GM23338 (cell line): ENCODE data around the gene TSBP1. TPM values are rescaled to one million over a fixed set of nuclear protein-coding genes. Genes with fewer than 3 reads are reported as not detected.

ENCODE experiments used
- polyA plus RNA-seq: library from polyadenylated mRNA; unstranded; fragments of >200 nt; fragmentation: Nextera tagmentation; extraction: Ambion mirVana; gene quantifications from 2 replicates; pipeline ENCODE4 v1.2.1, GENCODE V29; 2016
- small RNA-seq: library from RNA; depleted of rRNA; stranded (forward); fragments of <200 nt; gene quantifications from one replicate; pipeline ENCODE3, GENCODE V24; 2014; ENCODE audit warnings: low replicate concordance
- total RNA-seq: library from RNA; depleted of rRNA; stranded (reverse); fragments of >200 nt; shearing (Covaris generic); gene quantifications from 2 replicates; pipeline ENCODE4 v1.2.3, GENCODE V29; 2014; rRNA removed

The TSBP1 gene
- total and polyA plus RNA-seq, 2 experiments from 2014 or later = 0.15 TPM; not detected in 1

Small RNA genes within 50 kb of the gene (small RNA-seq; reads per million reads assigned to genes)
- gene RNU6-603P = not detected

Other genes with a start within 250 kb of the TSBP1 start
- 21.7 and 24.9 TPM in 2 replicates for gene ATF6B, start 243.7 kb downstream of the TSBP1 start, total RNA-seq
- gene ATF6B, start 243.7 kb downstream of the TSBP1 start, polyA plus RNA-seq = 25.9 and 26.1 TPM in 2 replicates
- 6.4 and 7.5 TPM in 2 replicates for gene FKBPL, start 241.6 kb downstream of the TSBP1 start, total RNA-seq
- 7.6 and 9.6 TPM in 2 replicates for gene FKBPL, start 241.6 kb downstream of the TSBP1 start, polyA plus RNA-seq
- gene PRRT1, start 220.0 kb downstream of the TSBP1 start, total RNA-seq = 1.2 TPM in 1 of 2 replicates, not detected in the other
- gene PRRT1, start 220.0 kb downstream of the TSBP1 start, polyA plus RNA-seq = 1.7 and 2.7 TPM in 2 replicates
- 12.5 and 20.6 TPM in 2 replicates for gene PPT2, start 217.8 kb downstream of the TSBP1 start, total RNA-seq
- gene PPT2, start 217.8 kb downstream of the TSBP1 start, polyA plus RNA-seq = 8.9 and 10.1 TPM in 2 replicates
- gene EGFL8, start 207.3 kb downstream of the TSBP1 start, total RNA-seq = 4.7 and 6.1 TPM in 2 replicates
- gene EGFL8, start 207.3 kb downstream of the TSBP1 start, polyA plus RNA-seq = 5.4 and 7.4 TPM in 2 replicates
- gene AGPAT1, start 195.8 kb downstream of the TSBP1 start, total RNA-seq = 58.8 and 82.1 TPM in 2 replicates
- gene AGPAT1, start 195.8 kb downstream of the TSBP1 start, polyA plus RNA-seq = 39.5 and 39.8 TPM in 2 replicates
- gene RNF5, start 193.5 kb downstream of the TSBP1 start, total RNA-seq = 119 and 127 TPM in 2 replicates
- gene RNF5, start 193.5 kb downstream of the TSBP1 start, polyA plus RNA-seq = 164 and 173 TPM in 2 replicates
- 2.0 and 2.3 TPM in 2 replicates for gene AGER, start 187.7 kb downstream of the TSBP1 start, total RNA-seq
- 3.4 and 5.0 TPM in 2 replicates for gene AGER, start 187.7 kb downstream of the TSBP1 start, polyA plus RNA-seq
- 89.4 and 111 TPM in 2 replicates for gene PBX2, start 181.7 kb downstream of the TSBP1 start, total RNA-seq
- gene PBX2, start 181.7 kb downstream of the TSBP1 start, polyA plus RNA-seq = 7.2 and 8.5 TPM in 2 replicates
- 4.7 and 7.8 TPM in 2 replicates for gene GPSM3, start 179.3 kb downstream of the TSBP1 start, total RNA-seq
- 5.5 and 5.9 TPM in 2 replicates for gene GPSM3, start 179.3 kb downstream of the TSBP1 start, polyA plus RNA-seq
- gene NOTCH4, start 147.8 kb downstream of the TSBP1 start, total RNA-seq = 2.8 and 3.5 TPM in 2 replicates
- 2.6 and 2.7 TPM in 2 replicates for gene NOTCH4, start 147.8 kb downstream of the TSBP1 start, polyA plus RNA-seq
- gene BTNL2, start 35.3 kb upstream of the TSBP1 start, total RNA-seq = not detected in 2 replicates
- gene BTNL2, start 35.3 kb upstream of the TSBP1 start, polyA plus RNA-seq = not detected in 2 replicates
- 4.4 and 6.9 TPM in 2 replicates for gene HLA-DRA, start 68.0 kb upstream of the TSBP1 start, total RNA-seq
- 7.7 and 10.5 TPM in 2 replicates for gene HLA-DRA, start 68.0 kb upstream of the TSBP1 start, polyA plus RNA-seq
- gene HLA-DRB5, start 158.4 kb upstream of the TSBP1 start, total RNA-seq = not detected in 2 replicates
- gene HLA-DRB5, start 158.4 kb upstream of the TSBP1 start, polyA plus RNA-seq = not detected in 2 replicates
- 0.38 and 0.74 TPM in 2 replicates for gene HLA-DRB1, start 217.9 kb upstream of the TSBP1 start, total RNA-seq
- gene HLA-DRB1, start 217.9 kb upstream of the TSBP1 start, polyA plus RNA-seq = 1.5 and 2.7 TPM in 2 replicates